GM18505 (cell line): Measurements from ENCODE around the gene HIP1.
"Not testable (repeated sequence)": the region's sequence is repeated elsewhere in the genome, so short reads cannot be mapped to it uniquely, and the experiment has no call there.

Experiments used
- ATAC-seq: cut with Tn5 transposase; IDR thresholded peaks from one replicate; pipeline ENCODE4 v1.9.1; 2021; ENCODE audit not compliant: unreplicated experiment
- POLR2A ChIP-seq: IDR thresholded peaks from 4 replicates; pipeline ENCODE4 v1.6.1; 2011; ENCODE audit warnings: borderline replicate concordance; ENCODE audit not compliant: insufficient read depth, insufficient read length; ENCODE audit errors: extremely low read depth

The HIP1 gene

DNA sequence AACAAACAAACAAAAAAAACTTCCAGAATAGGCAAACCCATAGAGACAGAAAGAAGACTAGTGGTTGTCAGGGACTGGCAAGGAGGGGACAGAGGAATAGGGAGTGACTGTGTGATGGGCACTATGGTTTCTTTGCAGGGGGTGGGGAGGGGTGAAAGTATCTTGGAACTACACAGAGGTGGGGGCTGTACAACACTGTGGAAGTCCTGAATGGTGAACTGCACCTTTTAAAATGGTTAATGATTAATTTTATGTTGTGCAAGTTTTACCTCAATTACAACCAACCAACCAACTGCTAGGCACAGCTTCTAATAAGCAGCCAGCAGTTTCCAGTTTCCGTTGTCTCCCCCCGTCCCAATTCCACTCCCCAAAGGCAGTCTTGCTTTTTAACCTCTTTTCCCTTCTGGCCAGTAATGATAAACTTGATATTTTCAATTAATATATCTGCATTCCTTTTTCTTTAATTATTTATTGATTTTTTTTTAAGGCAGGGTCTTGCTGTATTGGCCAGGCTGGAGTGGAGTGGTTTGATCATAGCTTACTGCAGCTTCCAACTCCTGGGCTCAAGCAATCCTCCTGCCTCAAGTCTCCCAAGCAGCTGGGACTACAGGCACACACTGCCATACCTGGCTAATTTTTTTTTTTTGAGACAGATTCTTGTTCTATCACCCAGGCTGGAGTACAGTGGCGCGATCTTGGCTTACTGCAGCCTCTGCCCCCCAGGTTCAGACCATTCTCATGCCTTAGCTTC lies 46.8 kb downstream of the HIP1 start:
- TF ChIP-seq POLR2A = no peak
- ATAC-seq = no peak

DNA sequence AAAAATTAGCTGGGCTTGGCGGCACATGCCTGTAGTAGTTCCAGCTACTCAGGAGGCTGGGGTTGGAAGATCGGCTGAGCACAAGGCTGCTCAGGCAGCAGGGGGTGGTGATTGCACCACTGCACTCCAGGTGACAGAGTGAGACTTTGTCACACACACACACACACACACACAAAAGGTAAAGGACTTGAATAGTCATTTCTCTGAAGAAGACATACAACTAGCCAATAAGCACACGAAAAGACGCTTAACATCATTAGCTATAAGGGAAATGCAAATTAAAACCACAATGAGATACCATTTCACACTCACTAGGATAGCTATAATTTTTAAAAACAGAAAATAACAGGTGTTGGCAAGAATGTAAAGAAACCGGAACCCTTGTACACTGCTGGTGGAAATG lies 48.6 kb downstream of the HIP1 start:
- peak; percentile 40 for ATAC-seq
- no peak for TF ChIP-seq POLR2A

- no peak for TF ChIP-seq POLR2A
- no peak for ATAC-seq
These were observed 49.3 kb downstream of the HIP1 start for GRCh38 chr7:75689246-75690099.

DNA sequence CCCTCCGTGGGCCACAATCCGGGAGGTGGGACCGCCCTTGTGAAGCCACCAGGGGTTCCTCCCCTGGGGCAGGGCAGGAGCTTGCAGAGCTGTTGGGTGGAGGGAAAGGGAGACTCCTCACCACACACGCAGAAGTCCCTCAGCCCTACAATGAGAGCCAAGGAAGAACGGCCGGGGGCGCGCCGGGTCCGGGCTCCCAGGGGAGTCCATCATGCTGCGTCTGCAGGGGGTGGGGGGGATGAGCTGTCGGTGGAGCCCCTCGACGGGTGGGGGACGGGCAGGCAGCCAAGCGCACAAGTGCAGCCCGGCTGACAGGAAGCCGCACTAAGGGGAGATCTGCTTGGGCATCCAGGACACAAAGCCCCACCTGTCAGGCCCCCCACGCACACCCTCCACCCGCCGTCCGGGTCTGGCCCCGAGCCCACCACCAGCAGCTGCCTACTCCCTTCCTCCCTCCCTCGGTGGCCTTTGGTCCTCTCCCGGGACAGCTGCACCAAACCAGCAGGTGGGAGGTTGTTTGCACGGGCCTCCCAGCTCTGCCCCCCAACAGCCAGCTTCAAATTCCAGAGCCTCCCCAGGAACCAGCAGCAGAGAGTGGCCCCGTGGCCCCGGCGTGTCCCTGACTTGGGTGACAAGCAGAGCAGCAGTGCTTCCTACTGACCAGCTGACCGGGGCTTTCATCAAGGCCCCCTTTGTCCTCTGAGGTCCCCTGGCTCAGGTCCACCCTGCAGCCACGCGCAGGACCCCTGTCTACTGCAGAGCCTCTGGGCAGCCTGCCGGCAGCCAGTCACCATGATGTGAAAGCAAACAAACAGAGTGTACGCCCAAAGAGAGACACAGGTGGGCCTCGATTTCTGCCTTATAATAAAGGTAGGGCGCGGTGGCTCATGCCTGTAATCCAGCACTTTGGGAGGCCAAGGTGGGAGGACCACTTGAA lies 50.3 kb downstream of the HIP1 start:
- no peak for ATAC-seq

GRCh38 chr7:75687246-75688088 lies 51.3 kb downstream of the HIP1 start:
- ATAC-seq = no peak

More for the DNA sequence above, 50.3 kb downstream of the HIP1 start:
- TF ChIP-seq POLR2A = no peak

GRCh38 chr7:75686551-75686950 lies 52.2 kb downstream of the HIP1 start:
- no peak for TF ChIP-seq POLR2A

More at GRCh38 chr7:75687246-75688088, 51.3 kb downstream of the HIP1 start:
- TF ChIP-seq POLR2A = no peak

DNA sequence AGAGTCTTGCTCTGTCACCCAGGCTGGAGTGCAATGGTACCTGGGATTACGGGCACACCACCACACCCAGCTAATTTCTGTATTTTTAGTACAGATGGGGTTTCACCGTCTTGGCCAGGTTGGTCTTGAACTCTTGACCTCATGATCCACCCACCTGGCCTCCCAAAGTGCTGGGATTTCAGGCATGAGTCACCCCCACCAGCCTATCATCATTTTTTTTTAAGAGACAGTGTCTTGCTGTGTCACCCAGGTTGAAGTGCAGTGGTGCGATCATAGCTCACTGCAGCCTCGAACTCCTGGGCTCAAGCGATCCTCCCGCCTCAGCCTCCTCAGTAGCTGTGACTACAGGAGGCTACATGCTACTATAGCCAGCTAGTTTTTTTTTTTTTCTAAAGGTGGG lies 56.7 kb downstream of the HIP1 start:
- ATAC-seq = not testable (repeated sequence)

More at GRCh38 chr7:75686551-75686950, 52.2 kb downstream of the HIP1 start:
- ATAC-seq = no peak

- ATAC-seq = no peak
- TF ChIP-seq POLR2A = no peak
These were observed 59.7 kb downstream of the HIP1 start for GRCh38 chr7:75679060-75679459.

DNA sequence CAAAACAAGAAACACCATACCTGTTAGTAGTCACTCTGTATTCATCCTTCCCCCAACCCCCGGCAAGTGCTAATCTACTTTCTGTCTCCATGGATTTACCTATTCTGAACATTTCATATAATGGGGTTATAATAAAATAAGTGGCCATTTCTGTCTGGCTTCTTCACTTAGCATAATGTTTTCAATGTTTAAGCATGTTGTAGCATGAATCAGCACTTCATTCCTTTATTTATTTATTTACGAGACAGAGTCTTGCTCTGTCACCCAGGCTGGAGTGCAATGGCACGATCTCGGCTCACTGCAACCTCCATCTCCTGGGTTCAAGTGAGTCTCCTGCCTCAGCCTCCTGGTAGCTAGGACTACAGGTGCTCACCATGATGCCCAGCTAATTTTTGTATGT lies 69.2 kb downstream of the HIP1 start:
- ATAC-seq = no peak
- TF ChIP-seq POLR2A = no peak

- TF ChIP-seq POLR2A = no peak
- ATAC-seq = no peak
These were observed 70.8 kb downstream of the HIP1 start for GRCh38 chr7:75667938-75668337.

- ATAC-seq = peak; percentile 36
- TF ChIP-seq POLR2A = no peak
These were observed 75.3 kb downstream of the HIP1 start for GRCh38 chr7:75663302-75663907.
